Measurements from ENCODE around the gene TXNL4A.

The TXNL4A gene

DNA sequence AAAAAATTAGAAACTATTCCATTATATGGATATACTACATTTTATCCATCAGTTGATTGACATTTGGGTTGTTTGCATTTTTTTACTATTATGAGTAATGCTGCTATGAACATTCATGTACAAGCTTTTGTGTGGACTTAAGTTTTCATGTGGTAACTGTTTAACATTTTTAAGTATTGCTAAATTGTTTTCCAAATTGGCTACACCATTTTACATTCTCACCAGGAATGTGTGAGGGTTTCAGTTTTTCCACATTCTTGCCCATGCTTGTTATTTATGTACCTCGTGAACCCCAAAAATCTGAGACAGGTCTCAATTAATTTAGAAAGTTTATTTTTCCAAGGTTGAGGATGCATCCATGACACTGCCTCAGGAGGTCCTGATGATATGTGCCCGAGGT is 3.1 kb upstream of the TXNL4A start:
- no peak for DNase-seq

DNA sequence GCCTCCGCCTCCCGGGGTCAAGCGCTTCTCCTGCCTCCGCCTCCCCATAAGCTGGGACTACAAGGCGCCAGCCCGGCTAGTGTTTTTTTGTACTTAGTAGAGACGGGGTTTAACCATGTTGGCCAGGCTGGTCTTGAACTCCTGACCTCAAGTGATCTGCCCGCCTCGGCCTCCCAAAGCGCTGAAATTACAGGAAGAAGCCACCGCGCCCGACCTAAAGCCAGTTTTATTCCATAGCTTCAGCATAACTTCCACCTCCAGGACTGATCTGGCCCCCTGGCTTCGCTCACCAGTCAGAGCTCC is 783 bp upstream of the TXNL4A start:
- no peak for DNase-seq

DNA sequence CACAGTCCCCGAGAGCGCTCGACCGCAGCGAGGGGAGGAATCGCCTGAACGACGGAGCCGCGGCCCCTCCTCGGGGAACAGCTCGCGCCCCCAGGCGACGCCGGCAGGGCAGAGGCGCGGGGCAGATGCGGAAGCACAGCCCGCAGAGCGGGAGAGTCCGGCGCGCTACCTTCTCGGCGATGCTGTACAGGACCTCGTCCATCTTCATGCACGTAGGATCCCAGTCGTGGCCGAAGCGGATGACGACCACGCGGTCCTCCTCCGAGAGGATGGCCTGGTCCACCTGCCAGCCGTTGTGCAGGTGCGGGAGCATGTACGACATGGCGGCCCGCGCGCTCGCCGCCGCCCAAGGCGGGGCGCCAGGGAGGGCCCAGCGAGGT is 302 bp downstream of the TXNL4A start:
- peak; percentile 56 for DNase-seq

DNA sequence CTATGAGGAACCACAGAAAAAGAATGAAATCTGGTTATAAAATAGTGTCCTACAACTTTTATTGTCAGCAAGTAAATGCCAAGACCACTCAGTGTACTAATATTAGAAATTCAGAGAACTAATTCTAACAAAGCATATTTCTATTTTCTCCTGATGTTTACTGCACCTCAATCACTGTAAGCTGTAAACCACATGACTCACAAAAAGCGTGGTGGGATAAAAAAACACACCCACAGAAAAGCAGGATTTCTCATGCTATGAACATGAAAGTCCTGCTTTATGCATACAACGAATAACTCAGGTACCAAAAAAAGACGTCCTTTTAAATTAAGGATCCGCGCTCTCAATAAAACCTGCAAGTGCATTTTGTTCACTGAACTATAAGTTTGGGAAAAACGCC is 797 bp downstream of the TXNL4A start:
- no peak for DNase-seq

DNA sequence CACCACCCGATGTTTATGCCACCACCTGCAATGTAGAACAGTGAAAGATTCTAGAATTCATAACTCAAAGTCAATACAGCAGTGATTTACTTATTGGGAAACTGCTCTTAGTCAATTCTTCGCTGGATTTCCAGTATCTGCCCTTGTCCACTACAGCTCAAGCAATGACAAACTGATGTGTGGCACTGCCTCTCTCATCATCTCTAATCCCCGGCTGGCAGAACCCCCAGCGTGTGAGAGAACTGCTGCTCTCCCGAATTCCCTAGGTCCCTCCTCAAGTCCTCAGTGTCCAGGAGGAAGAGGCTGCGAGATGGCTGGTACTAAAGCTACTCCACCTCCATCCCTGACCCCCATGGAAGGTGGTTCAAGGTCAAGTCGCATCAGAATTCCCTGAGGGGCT is 1.6 kb downstream of the TXNL4A start:
- DNase-seq: no peak

DNA sequence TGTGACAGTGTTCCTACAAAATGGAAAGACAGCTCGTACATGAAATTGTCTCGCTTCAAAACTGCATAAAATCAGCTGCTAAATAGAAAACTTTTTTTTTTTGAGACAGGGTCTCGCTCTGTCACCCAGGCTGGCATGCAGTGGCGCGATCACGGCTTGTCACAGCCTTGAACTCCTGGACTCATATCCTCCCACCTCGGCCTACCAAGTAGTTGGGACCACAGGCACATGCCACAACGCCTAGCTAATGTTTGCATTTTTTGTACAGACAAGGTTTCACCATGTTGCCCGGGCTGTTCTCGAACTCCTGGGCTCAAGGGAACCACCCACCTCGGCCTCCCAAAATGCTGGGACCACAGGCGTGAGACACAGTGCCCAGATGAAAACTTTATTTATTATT is 3.2 kb downstream of the TXNL4A start:
- no peak for DNase-seq

DNA sequence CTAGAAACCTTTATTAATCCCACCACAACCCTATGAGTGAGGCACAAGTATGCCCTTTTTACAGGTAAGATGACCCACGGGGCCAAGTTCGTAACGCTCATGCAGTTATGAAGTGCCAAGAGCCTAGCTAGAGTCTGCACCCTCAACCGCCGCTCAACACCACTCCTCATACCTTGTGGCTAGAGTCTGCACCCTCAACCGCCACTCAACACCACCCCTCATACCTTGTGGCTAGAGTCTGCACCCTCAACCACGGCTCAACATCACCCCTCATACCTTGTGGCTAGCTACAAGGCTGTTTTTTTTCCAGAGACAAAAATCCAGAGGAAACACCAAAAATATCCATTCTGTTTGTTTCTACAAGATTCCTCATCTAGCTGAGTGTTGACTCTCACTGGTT is 4.6 kb downstream of the TXNL4A start:
- DNase-seq: no peak

DNA sequence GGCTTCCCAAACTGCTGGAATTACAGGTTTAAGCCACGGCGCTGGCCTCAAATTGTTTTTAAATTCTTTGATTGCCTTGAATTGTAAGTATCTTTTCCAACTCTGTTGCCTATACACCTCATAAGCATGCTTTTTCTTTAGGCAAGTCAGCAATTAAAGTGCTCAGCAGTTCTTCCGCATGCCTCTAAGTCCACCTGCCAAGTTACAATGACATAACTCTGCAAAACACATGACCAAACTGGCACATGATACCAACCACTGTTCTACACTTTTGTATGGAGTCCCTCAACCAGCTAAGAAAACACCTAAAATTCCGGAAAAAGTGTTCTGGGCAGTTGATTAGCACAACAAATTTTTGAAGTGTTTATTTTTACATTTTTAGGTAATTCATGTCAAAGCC is 5.1 kb downstream of the TXNL4A start:
- DNase-seq: no peak

DNA sequence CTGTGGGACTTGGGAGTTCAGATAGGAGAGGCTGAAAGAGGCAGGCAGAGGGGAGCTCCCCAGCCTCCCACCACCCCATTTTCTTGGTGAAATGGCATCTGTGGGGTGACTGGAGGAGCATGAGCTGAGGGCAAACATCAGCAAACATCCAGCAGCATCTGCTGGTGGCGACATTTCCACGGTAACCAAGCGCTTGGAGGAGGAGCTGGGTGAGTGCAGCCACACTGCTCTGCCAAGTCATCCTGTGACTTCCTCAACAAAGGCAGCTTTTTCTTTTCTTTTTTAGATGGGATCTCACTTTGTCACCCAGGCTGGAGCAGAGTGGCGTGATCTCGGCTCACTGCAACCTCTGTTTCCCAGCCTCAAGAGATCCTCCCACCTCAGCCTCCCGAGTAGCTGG is 5.6 kb downstream of the TXNL4A start:
- DNase-seq: peak; percentile 19

DNA sequence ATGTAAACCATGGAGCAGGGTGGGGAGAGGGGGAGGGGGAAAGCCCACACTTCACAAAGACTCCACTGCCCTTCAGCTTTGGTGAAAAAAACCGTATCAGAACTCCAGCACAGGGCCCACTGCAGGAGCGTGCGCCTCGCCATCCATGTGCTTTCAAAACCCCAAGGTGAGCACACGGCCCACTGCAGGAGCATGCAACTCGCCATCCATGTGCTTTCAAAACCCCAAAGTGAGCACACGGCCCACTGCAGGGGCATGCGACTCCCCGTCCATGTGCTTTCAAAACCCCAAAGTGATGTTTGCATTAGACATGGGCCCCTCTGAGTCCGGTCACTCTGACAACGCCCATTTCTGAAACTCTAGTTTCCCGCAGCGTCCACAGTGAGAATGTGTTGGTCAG is 7.8 kb downstream of the TXNL4A start:
- no peak for DNase-seq

DNA sequence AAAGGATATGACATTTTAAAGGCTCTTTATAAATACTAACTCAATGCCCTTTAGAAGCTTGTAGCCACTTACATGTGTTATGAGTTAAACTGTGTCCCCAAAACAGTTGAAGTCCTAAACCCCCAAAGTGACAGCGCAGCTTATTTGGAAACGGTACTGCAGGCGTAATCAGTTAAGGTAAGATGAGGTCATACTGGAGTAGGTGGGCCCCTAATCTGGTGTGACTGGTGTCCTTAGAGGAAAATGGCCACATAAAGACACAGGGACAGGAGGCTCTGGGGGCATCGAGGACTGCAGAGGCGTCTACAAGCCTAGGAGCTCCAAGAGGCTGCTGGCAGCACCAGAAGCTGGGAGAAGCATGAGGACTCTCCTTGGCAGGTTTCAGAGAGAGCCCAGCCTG is 8.5 kb downstream of the TXNL4A start:
- no peak for DNase-seq

DNA sequence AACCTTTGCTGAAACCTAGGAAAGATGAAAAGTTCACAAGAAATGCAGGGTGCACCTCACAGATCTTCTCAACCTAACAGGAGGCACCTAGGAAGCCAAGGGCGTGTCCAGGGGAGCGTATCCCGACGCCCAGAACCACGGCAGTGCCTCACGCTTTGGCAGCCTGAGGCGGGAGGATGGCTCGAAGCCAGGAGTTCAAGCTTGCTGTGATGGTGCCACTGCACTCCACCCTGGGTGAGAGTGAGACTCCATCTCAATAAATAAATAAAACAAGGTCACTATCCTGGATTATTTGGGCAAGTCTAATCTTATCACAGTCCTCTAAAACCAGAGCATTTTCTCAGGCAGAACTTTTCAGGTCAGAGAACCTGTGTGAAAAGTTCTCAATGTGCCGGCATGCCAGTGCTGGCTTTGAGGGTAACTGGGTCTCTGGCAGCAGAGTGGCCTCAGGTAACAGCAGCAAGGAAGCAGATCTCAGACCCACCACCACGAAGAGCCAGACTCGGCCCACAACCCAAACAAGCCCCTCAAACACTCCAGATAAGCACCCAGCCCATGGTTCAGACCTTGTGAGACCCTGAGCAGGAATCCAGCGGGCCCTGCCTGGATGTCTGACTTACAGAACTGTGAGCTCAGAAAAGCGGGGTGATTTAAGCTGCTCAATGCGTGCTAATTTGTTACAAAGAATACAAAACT is 12.2 kb downstream of the TXNL4A start:
- DNase-seq: no peak

DNA sequence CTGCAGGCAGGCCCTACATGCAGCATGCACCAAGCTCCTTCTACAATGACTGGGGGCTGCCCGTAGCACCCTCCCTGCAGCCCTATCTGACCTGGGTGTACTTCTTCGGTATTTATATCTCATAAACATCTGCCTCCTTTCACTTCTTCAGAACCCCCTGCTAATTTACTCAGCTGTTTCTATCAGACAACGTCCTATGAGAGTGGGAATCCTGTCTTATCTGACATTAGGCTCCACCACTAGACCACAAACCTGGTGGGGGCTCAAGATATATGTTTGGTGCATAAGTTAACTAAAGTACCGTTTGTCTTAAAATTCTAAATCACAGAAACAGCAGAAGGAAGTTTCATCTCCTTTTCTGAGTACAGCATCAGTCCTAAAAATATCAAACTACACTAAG is 13.3 kb downstream of the TXNL4A start:
- DNase-seq: no peak

DNA sequence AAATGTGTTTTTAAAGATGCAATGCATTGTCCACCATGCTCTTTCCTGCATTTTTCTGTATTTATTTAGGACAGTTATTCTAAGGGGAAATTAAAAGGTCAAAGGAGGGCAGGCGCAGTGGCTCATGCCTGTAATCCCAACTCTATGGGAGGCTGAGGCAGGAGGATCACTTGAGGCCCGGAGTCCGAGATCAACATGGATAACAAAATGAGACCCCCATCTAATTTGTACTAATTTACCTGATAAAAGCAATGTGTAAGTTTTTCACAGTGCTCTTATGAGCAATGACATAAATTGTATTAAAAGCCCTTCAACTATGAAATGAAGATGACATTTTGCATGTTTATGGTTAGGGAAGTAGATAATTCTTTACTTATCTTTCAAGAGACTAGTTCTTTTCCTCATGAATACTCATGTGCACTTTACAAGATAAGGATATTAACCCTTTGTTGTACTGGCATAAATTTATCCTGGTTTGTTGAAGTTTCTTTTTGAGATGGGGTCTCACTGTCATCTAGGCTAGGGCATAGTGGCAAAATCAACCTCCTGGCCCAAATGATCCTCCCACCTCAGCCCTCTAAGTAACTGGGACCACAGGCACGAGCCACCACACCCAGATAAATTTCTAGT is 14.2 kb downstream of the TXNL4A start:
- no peak for DNase-seq

DNA sequence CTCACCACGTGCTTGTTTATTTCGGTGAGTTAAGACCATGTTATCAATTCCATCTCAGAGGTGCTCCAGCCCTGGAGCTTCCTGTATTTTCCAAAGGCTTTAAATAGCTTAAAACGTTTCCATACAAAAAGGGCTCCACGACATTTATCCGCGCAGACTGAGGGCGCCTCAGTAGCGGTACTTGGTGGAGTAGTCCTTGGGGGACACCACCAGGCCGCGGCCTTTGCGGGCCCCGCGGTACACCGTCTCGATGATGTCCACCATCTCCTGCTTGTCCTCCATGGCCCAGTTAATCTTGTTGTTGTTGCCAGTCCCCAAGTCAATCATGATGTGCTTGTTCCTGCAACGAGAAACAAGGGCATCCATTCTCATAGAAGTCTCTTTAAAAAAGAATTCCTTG is 14.8 kb downstream of the TXNL4A start:
- no peak for DNase-seq

DNA sequence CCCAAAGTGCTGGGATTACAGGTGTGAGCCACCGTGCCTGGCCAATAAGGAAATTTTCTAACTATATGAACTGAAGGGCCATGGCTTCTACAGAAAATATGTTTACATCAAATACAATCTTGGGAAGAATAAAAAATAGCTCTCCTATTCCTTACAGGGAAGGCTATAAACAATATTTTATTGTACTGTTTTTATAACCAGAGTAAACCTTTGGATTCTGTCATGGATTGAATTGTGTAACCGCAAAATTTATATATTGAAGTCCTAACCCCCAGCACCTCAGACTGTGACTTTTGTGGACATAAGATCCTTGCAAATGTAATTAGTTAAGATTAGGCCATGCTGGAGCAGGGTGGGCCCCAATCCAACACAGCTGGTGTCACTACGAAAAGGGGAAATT is 15.6 kb downstream of the TXNL4A start:
- DNase-seq: no peak

DNA sequence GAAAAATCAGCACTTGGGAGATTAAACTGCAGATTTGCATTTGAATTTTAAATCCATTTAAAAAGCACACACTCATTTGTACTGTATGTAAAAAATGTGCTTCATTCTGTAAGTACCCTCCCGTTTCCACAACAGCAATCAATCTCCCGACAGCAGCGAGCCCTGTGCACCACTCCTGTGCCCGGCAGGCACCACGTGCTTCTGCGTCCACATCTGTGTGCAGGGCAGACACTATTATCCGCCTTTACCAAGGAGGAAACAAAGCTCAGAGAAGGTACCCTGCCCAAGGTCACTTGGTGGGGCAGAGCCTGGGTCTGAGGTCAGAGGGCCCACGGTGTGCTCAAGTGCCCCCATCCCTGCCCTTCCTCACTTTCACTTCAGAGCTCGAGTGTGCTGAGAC is 16.4 kb downstream of the TXNL4A start:
- no peak for DNase-seq

DNA sequence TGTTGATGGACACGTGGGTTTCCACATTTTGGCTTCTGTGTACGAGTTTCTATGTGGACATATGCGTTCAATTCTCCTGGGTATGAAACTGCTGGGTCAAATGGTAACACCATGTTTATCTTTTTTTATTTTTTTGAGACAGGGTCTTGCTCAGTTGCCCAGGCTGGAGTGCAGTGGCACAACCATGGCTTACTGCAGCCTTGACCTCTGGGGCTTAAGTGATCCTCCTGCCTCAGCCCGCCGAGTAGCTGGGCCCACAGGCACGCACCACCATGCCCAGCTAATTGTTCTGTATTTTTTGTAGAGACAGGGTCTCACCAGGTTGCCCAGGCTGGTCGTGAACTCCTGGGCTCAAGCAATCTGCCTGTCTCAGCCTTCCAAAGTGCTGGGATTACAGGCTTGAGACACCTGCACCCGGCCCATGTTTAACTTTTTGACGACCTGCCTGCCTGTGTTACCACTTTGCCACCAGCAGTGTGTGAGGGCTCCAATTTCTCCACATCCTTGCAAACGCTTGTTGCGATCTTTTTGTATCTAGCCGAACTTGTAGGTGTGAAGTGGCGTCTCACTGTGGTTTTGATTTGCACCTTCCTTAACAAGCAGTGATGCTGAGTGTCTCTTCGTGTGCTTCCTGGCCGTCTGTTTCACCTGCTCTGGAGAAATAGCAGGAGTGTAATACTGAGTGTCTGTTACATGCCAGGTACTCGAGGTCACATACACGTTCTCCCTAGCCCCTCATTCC is 17.0 kb downstream of the TXNL4A start:
- no peak for DNase-seq

DNA sequence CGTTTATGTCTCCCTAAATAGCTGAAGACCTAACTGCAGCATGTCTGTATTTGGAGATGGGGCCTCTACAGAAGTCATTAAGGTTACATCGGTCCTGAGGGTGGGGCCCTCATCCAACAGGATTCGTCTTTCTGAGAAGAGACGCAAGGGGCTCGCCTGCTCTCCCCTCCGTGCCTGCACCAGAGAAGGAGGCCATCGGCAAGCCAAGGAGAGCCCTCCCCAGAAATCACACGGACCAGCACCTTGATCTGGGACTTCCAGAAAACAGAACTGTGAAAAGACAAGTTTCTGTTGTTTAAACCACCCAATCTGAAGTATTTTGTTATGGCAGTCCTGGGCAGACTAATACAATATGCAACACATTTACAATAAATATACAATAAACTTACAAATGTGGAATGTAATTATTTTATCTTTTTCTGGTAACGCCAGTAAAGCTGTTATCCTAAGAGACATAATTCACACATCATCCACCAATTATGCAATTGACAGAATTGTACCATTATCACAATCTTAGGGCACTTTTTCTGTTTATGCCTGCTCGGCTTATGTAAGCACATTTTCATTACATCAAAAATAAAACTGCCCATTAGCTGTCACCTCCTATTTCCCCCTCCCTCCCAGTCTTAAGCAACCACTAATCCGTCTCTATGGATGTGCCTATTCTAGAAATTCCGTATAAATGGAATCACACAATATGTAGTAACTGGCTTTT is 17.8 kb downstream of the TXNL4A start:
- DNase-seq: no peak

DNA sequence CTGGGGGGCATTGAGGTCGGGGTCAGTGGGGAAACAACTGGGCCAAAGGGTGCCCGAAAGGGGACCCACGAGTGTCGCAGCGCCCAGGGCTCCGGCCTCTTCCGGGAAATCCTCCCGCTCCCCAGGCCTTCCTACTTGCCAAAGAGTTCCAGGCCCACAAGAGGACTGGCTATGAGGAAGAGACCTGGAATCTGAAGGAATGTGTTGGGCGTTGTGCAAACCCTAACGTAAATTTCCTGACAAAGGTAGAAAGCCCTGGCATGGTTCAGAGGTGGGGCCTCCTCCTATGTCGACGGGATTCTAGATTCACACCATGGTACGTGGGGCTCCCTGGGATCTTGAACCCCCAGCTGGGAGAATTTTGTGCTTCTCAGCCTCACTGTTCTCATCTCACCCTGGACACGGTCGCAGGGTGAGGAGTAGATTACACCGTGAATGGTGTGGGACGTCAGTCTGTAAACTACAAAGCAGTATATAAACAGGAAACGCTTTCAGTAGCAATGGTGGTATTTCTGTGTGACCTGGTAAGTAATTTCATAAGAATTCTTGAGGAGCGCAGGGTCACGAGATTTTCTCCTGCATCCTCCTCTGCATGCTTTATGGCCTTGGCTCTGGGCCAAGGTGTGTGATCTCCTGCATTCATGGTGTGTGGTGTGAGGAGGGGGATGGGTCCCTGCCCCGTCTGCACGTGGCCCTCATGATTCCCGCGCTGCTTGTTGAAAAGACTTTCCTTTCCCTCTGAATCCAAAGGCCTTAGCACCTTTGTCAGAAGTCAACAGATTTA is 23.1 kb downstream of the TXNL4A start:
- DNase-seq: no peak

DNA sequence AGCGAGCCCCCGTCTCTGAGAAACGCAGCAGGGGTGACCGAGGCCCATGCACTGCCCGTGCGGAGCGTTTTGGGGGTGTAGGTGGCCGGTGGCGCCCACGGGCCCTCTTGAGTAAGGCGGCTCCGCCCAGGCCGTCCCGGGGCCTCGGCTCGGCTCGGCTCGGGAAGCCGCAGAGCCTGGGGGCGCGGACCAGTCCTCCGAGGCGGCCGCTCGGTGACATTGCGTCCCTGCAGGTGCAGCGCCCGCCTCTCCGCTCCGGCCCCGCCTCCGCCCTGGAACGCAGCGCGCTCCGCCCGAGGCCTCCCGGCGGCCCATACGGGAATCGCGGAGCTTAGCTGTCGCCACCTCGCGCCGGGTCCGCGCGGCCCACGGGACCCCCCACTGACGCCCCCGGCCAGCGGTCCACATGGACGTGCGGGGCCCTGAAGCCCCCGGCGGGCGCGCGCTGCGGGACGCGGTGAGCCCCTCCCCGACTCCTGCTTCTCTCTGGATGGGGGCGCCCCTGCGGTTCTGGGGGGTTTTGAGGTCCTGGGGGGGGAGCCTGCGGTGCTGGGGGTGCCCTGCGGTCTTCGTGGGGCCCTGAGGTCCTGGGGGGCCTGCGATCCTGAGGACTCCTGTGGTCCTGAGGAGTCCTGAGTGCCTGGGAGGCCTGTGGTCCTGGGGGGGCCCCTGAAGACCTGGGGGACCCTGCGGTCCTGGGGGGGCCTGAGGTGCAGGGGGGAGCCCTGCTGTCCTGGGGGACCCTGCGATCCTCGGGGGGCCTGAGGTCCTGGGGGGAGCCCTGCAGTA is 23.8 kb downstream of the TXNL4A start, which contains the start of gene HSBP1L1:
TSS of gene HSBP1L1 (plus strand) at position 314 of the 789 bp plus-strand sequence. CDS start at position 407, 93 bp downstream.
- peak; percentile 67 for DNase-seq

DNA sequence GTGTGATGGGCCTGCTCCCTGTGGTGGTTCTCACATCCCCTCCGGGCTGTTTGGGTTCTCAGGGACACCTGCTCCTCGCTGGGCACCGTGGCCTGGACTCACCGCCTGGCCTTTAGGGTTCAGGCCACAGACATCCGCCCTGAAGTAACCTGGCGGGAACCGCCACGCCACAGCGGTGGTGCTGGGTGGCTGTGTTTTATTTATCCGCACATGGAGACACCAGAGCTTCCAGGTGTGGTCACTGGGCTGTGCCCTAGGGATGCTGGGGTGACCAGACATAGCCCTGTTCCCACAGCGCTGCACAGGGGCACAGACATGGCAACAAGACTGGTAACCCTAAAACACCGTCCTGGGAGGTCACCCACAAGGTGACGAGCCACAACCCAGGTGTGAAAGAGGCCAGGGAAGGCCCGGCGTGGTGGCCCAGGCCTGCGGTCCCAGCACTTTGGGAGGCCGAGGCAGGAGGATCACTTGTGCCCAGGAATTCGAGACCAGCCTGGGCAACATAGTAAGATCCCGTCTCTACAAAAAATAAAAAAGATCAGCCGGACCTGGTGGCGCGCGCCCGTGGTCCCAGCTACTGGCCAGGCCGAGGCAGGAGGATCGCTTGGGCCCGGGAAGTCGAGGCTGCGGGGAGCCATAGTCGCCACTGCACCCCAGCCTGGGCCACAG is 24.6 kb downstream of the TXNL4A start:
- no peak for DNase-seq

All from activated CD4-positive, alpha-beta T cell treated with anti-CD3 and anti-CD28 coated beads, Interleukin-2, amount 50 U/mL, for 1 hour (primary cell).